GM19328 (cell line): ENCODE data around the gene TRAPPC3.
"Not testable (repeated sequence)": the region's sequence is repeated elsewhere in the genome, so short reads cannot be mapped to it uniquely, and the experiment has no call there.

Source experiments
- ATAC-seq: cut with Tn5 transposase; IDR thresholded peaks from one replicate; pipeline ENCODE4 v1.9.1; 2021; ENCODE audit warnings: mild to moderate bottlenecking, moderate library complexity; ENCODE audit not compliant: unreplicated experiment

TRAPPC3 gene

GRCh38 chr1:36149237-36149972 is at the start of gene TRAPPC3:
Gene TRAPPC3 (minus strand): TSS chr1:36149486. CDS start chr1:36149378, 108 bp downstream.
- ATAC-seq: peak; percentile 88

- ATAC-seq: no peak
Measured at GRCh38 chr1:36198641-36199040, 49.4 kb upstream of the TRAPPC3 start.

- not testable (repeated sequence) for ATAC-seq
Measured at GRCh38 chr1:36196805-36197204, 47.5 kb upstream of the TRAPPC3 start.

GRCh38 chr1:36187800-36188593 is 38.7 kb upstream of the TRAPPC3 start:
- no peak for ATAC-seq

- ATAC-seq: no peak
Measured at GRCh38 chr1:36183309-36183856, 34.1 kb upstream of the TRAPPC3 start.

GRCh38 chr1:36182734-36183133 is 33.4 kb upstream of the TRAPPC3 start:
- no peak for ATAC-seq

- ATAC-seq: no peak
Measured at GRCh38 chr1:36179220-36179600, 29.9 kb upstream of the TRAPPC3 start.

- ATAC-seq: no peak
Measured at GRCh38 chr1:36178471-36179219, 29.4 kb upstream of the TRAPPC3 start.

- ATAC-seq: no peak
Measured at GRCh38 chr1:36177589-36178431, 28.5 kb upstream of the TRAPPC3 start.

GRCh38 chr1:36176106-36176949 is 27.0 kb upstream of the TRAPPC3 start:
- ATAC-seq: no peak

- ATAC-seq: no peak
Measured at GRCh38 chr1:36175137-36176095, 26.1 kb upstream of the TRAPPC3 start.

- ATAC-seq: no peak
Measured at GRCh38 chr1:36174713-36175112, 25.4 kb upstream of the TRAPPC3 start.

GRCh38 chr1:36172983-36173382 is 23.7 kb upstream of the TRAPPC3 start:
- no peak for ATAC-seq

GRCh38 chr1:36172017-36172747 is 22.9 kb upstream of the TRAPPC3 start:
- no peak for ATAC-seq

GRCh38 chr1:36170643-36171412 is 21.5 kb upstream of the TRAPPC3 start:
- ATAC-seq: no peak

GRCh38 chr1:36168514-36168913 is 19.2 kb upstream of the TRAPPC3 start:
- no peak for ATAC-seq
